GM23338 (cell line): ENCODE results near the gene DNAL4.

Experiments
- CTCF ChIP-seq, 2 experiments: fragments of 200-600 bp in 1 of 2; sonication (generic) in 1 of 2; conservative IDR thresholded peaks; 2 replicates each; pipeline versions ENCODE4 v1.5.1 to v1.6.1; 2016 to 2017; ENCODE audit warnings: antibody characterized with exemption in 2 of 2, low read depth in 2 of 2, mild to moderate bottlenecking in 2 of 2, moderate library complexity in 1 of 2
- ETS1 ChIP-seq: IDR thresholded peaks from 2 replicates; pipeline ENCODE4 v1.6.1; 2016; ENCODE audit warnings: antibody characterized with exemption
- EZH2 ChIP-seq: fragments of 200-600 bp; sonication (generic); IDR thresholded peaks from one replicate; pipeline ENCODE4 v1.8.0; 2017; ENCODE audit warnings: antibody characterized with exemption, mild to moderate bottlenecking, low read depth; ENCODE audit not compliant: unreplicated experiment
- EZH2phosphoT487 ChIP-seq: fragments of 200-600 bp; sonication (generic); IDR thresholded peaks from one replicate; pipeline ENCODE4 v1.8.1; 2018; ENCODE audit warnings: antibody characterized with exemption; ENCODE audit not compliant: unreplicated experiment
- JUNB ChIP-seq: IDR thresholded peaks from one replicate; pipeline ENCODE4 v1.6.1; 2016; ENCODE audit warnings: antibody characterized with exemption; ENCODE audit not compliant: unreplicated experiment
- POLR2AphosphoS5 ChIP-seq: IDR thresholded peaks from 2 replicates; pipeline ENCODE4 v1.6.1; 2016; ENCODE audit warnings: antibody characterized with exemption, low read depth
- REST ChIP-seq: IDR thresholded peaks from one replicate; pipeline ENCODE4 v1.6.1; 2018; ENCODE audit warnings: antibody characterized with exemption; ENCODE audit not compliant: unreplicated experiment
- STAT1 ChIP-seq: IDR thresholded peaks from one replicate; pipeline ENCODE4 v1.6.1; 2016; ENCODE audit warnings: antibody characterized with exemption; ENCODE audit not compliant: unreplicated experiment

GRCh38 chr22:38753948-38754750 is 39.8 kb downstream of the DNAL4 start:
- TF ChIP-seq EZH2 (no peak), REST (no peak), STAT1 (no peak), CTCF (conservative IDR thresholded peaks at IDR 0.05; ENCODE audit: low read depth in 2 of 2) (no peak), POLR2AphosphoS5 (no peak), EZH2phosphoT487 (no peak), JUNB (no peak), ETS1 (no peak)
